ENCODE measurements around the gene MGAT5. TPM values are rescaled to one million over a fixed set of nuclear protein-coding genes. Genes with fewer than 3 reads are reported as not detected.

Gene MGAT5
- total RNA-seq, 1 experiment from 2014 or later = 52.4 TPM

DNA sequence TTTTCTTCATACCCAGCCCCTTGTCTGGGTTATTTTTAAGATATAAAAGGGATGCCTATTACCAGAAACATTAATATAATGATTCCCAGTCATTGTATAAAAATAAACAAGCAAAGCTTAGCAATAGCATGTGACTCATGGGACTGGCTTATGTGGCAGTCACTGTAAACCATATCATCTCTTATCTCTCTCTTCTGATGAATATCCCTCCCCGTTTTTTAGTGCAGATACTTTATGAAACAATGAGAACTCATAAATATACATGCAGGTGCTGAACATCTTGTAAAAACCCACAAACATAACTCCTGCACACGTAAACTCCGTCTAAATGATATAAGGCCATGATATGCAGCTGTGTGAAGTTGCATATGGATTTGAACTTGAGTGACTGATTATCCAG, 154.9 kb downstream of the MGAT5 start:
- H3K27me3 Mint-ChIP-seq (ENCODE audit: low read depth) = no peaks in the 10 kb centered on the region
- TF ChIP-seq FOXP1 (CRISPR knock-in tag; IDR thresholded peaks at IDR 0.05; ENCODE audit: borderline replicate concordance) (no peak), ZNF138 (CRISPR knock-in tag; conservative IDR thresholded peaks at IDR 0.05) (no peak), NR1H2 (CRISPR knock-in tag; IDR thresholded peaks at IDR 0.05) (no peak), CBFB (CRISPR knock-in tag; IDR thresholded peaks at IDR 0.05; ENCODE audit: low read depth) (no peak), NFATC4 (CRISPR knock-in tag; IDR thresholded peaks at IDR 0.05) (no peak), IRF2 (CRISPR knock-in tag; IDR thresholded peaks at IDR 0.05; ENCODE audit: borderline replicate concordance, low read depth) (no peak), ZNF425 (CRISPR knock-in tag; conservative IDR thresholded peaks at IDR 0.05) (no peak), GABPB1 (CRISPR knock-in tag; IDR thresholded peaks at IDR 0.05) (no peak), JAZF1 (CRISPR knock-in tag; IDR thresholded peaks at IDR 0.05) (no peak), RORB (CRISPR knock-in tag; IDR thresholded peaks at IDR 0.05) (no peak), CREM (CRISPR knock-in tag; IDR thresholded peaks at IDR 0.05) (no peak)
- TF ChIP-seq, protein P1, sequence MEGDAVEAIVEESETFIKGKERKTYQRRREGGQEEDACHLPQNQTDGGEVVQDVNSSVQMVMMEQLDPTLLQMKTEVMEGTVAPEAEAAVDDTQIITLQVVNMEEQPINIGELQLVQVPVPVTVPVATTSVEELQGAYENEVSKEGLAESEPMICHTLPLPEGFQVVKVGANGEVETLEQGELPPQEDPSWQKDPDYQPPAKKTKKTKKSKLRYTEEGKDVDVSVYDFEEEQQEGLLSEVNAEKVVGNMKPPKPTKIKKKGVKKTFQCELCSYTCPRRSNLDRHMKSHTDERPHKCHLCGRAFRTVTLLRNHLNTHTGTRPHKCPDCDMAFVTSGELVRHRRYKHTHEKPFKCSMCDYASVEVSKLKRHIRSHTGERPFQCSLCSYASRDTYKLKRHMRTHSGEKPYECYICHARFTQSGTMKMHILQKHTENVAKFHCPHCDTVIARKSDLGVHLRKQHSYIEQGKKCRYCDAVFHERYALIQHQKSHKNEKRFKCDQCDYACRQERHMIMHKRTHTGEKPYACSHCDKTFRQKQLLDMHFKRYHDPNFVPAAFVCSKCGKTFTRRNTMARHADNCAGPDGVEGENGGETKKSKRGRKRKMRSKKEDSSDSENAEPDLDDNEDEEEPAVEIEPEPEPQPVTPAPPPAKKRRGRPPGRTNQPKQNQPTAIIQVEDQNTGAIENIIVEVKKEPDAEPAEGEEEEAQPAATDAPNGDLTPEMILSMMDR (IDR thresholded peaks at IDR 0.05) = no peak
- TF ChIP-seq, protein P2, sequence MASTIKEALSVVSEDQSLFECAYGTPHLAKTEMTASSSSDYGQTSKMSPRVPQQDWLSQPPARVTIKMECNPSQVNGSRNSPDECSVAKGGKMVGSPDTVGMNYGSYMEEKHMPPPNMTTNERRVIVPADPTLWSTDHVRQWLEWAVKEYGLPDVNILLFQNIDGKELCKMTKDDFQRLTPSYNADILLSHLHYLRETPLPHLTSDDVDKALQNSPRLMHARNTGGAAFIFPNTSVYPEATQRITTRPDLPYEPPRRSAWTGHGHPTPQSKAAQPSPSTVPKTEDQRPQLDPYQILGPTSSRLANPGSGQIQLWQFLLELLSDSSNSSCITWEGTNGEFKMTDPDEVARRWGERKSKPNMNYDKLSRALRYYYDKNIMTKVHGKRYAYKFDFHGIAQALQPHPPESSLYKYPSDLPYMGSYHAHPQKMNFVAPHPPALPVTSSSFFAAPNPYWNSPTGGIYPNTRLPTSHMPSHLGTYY (CRISPR knock-in tag; IDR thresholded peaks at IDR 0.05) = no peak
- DNase-seq (ENCODE audit: low spot score) (no peak), ATAC-seq (no peak)
- H3K27ac Mint-ChIP-seq = no peak overlapping the region; the same call in 1 of the 2 replicates
- POLR2A ChIA-PET = no interaction called here
- H3K36me3 Mint-ChIP-seq = no peaks in the 10 kb centered on the region; the same call in 1 of the 2 replicates
- H3K4me3 Mint-ChIP-seq = no peak overlapping the region
- H3K9me3 Mint-ChIP-seq = no peaks in the 10 kb centered on the region
- H3K4me1 Mint-ChIP-seq = peaks cover 13% of the 10 kb centered on the region
- CTCF ChIA-PET = interaction anchor here (1.0 kb wide), 1 partner anchor 16 kb away, joined by 3 read pairs; no protein-coding TSS in a partner anchor

- CTCF ChIA-PET = interaction anchor here (2.6 kb wide), 1 partner anchor 17 kb away, joined by 28 read pairs; no protein-coding TSS in a partner anchor
- no peak overlapping the region for H3K27ac Mint-ChIP-seq
- DNase-seq (ENCODE audit: low spot score) (no peak), ATAC-seq (no peak)
- no peaks in the 10 kb centered on the region for H3K27me3 Mint-ChIP-seq (ENCODE audit: low read depth)
- TF ChIP-seq ZNF263 (CRISPR knock-in tag; IDR thresholded peaks at IDR 0.05; ENCODE audit: low read depth) (no peak), SP1 (CRISPR knock-in tag; conservative IDR thresholded peaks at IDR 0.05) (no peak), TEAD1 (CRISPR knock-in tag; IDR thresholded peaks at IDR 0.05) (no peak), AFF4 (CRISPR knock-in tag; IDR thresholded peaks at IDR 0.05; ENCODE audit: borderline replicate concordance) (no peak)
- POLR2A ChIA-PET = no interaction called here
- peaks cover 13% of the 10 kb centered on the region for H3K4me1 Mint-ChIP-seq
- no peaks in the 10 kb centered on the region for H3K36me3 Mint-ChIP-seq
- H3K9me3 Mint-ChIP-seq = no peaks in the 10 kb centered on the region
- H3K4me3 Mint-ChIP-seq = no peak overlapping the region
Measured at GRCh38 chr2:134410006-134410405, 156.1 kb downstream of the MGAT5 start.
